ENCODE measurements around the gene NRG2. TPM values are rescaled to one million over a fixed set of nuclear protein-coding genes. Genes with fewer than 3 reads are reported as not detected.

The NRG2 gene
- total RNA-seq, 2 donors from 2014 or later: 6.6 to 11.1 TPM

GRCh38 chr5:139842321-139842720, 200.8 kb downstream of the NRG2 start:
- no peak overlapping the region for H3K4me3 ChIP-seq
- intact Hi-C loops (cut with DNase I): loop anchor here (5.0 kb wide), 1 partner anchor 55 kb away; no protein-coding TSS in a partner anchor
- WGBS: 94% methylated on average over 7 of the region's 7 CpGs
- no peaks in the 10 kb centered on the region for H3K9me3 ChIP-seq
- H3K27ac ChIP-seq: no peak overlapping the region
- DNase-seq (ENCODE audit: low spot score): no peak
- no peaks in the 10 kb centered on the region for H3K4me1 ChIP-seq (replicated peaks)
- H3K27me3 ChIP-seq (replicated peaks; ENCODE audit: insufficient read depth): no peaks in the 10 kb centered on the region
- no peaks in the 10 kb centered on the region for H3K36me3 ChIP-seq
- TF ChIP-seq CTCF (IDR thresholded peaks at IDR 0.05): no peak
- TF ChIP-seq POLR2A (IDR thresholded peaks at IDR 0.05): no peak
- TF ChIP-seq POLR2AphosphoS5 (IDR thresholded peaks at IDR 0.05): no peak

- intact Hi-C loops (cut with DNase I): loop anchor here (5.0 kb wide), 1 partner anchor 54 kb away; no protein-coding TSS in a partner anchor
- no peaks in the 10 kb centered on the region for H3K36me3 ChIP-seq
- H3K27me3 ChIP-seq (replicated peaks; ENCODE audit: insufficient read depth): no peaks in the 10 kb centered on the region
- no peaks in the 10 kb centered on the region for H3K9me3 ChIP-seq
- WGBS: 81% methylated on average over 4 of the region's 4 CpGs
- DNase-seq (ENCODE audit: low spot score): no peak
- H3K4me1 ChIP-seq (replicated peaks): no peaks in the 10 kb centered on the region
- TF ChIP-seq CTCF (IDR thresholded peaks at IDR 0.05) (no peak), POLR2AphosphoS5 (IDR thresholded peaks at IDR 0.05) (no peak), POLR2A (IDR thresholded peaks at IDR 0.05) (no peak)
- H3K27ac ChIP-seq: no peak overlapping the region
- no peak overlapping the region for H3K4me3 ChIP-seq
Observed at GRCh38 chr5:139841549-139841948, 201.6 kb downstream of the NRG2 start.

- WGBS: 84% methylated on average over 8 of the region's 8 CpGs
- intact Hi-C loops (cut with DNase I): loop anchor here (5.0 kb wide), 1 partner anchor 53 kb away; no protein-coding TSS in a partner anchor
- Histone ChIP-seq H3K9me3 (no peaks in the 10 kb centered on the region), H3K4me1 (replicated peaks) (no peaks in the 10 kb centered on the region), H3K36me3 (no peaks in the 10 kb centered on the region), H3K27ac (no peak overlapping the region), H3K27me3 (replicated peaks; ENCODE audit: insufficient read depth) (no peaks in the 10 kb centered on the region), H3K4me3 (no peak overlapping the region)
- no peak for DNase-seq (ENCODE audit: low spot score)
- TF ChIP-seq CTCF (IDR thresholded peaks at IDR 0.05) (no peak), POLR2A (IDR thresholded peaks at IDR 0.05) (no peak), POLR2AphosphoS5 (IDR thresholded peaks at IDR 0.05) (no peak)
Observed at GRCh38 chr5:139839918-139840317, 203.2 kb downstream of the NRG2 start.

- Histone ChIP-seq H3K4me3 (no peak overlapping the region), H3K9me3 (no peaks in the 10 kb centered on the region), H3K27ac (no peak overlapping the region), H3K36me3 (no peaks in the 10 kb centered on the region), H3K4me1 (replicated peaks) (no peaks in the 10 kb centered on the region), H3K27me3 (replicated peaks; ENCODE audit: insufficient read depth) (no peaks in the 10 kb centered on the region)
- 96% methylated on average over 16 of the region's 16 CpGs for WGBS
- intact Hi-C loops (cut with DNase I): no loop called here
- TF ChIP-seq POLR2AphosphoS5 (IDR thresholded peaks at IDR 0.05): no peak
- no peak for TF ChIP-seq POLR2A (IDR thresholded peaks at IDR 0.05)
- TF ChIP-seq CTCF (IDR thresholded peaks at IDR 0.05): no peak
- no peak for DNase-seq (ENCODE audit: low spot score)
Observed at GRCh38 chr5:139839232-139839815, 203.8 kb downstream of the NRG2 start.

Data from prostate gland (tissue), 2 donors.